ENCODE results near the gene EPB41L1. TPM values are rescaled to one million over a fixed set of nuclear protein-coding genes. Genes with fewer than 3 reads are reported as not detected.

EPB41L1 gene
- polyA plus RNA-seq, 3 donors: 0.05 TPM; not detected in 2

DNA sequence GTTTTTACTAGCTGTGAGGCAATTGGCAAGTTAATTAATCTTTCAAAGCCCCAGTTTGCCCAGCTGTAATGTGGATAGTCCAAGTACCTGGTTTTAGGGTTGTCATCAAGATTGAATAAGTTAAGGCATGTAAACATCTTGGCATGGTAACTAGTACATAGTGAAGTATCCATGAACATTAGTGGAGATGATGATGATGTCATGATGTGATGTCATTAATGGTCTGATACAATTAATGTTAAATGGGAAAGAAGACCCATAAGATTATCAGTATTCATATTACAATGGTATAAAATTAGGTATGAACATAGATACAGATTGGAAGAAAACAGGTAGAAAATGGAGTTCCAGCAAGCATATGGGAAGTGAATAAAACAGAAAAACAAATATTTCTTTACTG lies 5.3 kb downstream of the EPB41L1 start:
- H3K79me2 ChIP-seq (ENCODE audit: insufficient read depth, low read length): no peaks in the 10 kb centered on the region
- H3K27ac ChIP-seq (ENCODE audit: low read depth in 1 of 2, low read length in 2 of 2): no peak overlapping the region
- H3K4me2 ChIP-seq (replicated peaks; ENCODE audit: extremely low read depth, low read length, poor library complexity, severe bottlenecking): no peak overlapping the region
- no peak overlapping the region for H3K9ac ChIP-seq (ENCODE audit: insufficient read depth, low read length, poor library complexity, severe bottlenecking)
- TF ChIP-seq, protein P1, sequence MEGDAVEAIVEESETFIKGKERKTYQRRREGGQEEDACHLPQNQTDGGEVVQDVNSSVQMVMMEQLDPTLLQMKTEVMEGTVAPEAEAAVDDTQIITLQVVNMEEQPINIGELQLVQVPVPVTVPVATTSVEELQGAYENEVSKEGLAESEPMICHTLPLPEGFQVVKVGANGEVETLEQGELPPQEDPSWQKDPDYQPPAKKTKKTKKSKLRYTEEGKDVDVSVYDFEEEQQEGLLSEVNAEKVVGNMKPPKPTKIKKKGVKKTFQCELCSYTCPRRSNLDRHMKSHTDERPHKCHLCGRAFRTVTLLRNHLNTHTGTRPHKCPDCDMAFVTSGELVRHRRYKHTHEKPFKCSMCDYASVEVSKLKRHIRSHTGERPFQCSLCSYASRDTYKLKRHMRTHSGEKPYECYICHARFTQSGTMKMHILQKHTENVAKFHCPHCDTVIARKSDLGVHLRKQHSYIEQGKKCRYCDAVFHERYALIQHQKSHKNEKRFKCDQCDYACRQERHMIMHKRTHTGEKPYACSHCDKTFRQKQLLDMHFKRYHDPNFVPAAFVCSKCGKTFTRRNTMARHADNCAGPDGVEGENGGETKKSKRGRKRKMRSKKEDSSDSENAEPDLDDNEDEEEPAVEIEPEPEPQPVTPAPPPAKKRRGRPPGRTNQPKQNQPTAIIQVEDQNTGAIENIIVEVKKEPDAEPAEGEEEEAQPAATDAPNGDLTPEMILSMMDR (IDR thresholded peaks at IDR 0.05): no peak
- no peaks in the 10 kb centered on the region for H3K4me1 ChIP-seq (ENCODE audit: control insufficient read depth in 1 of 2, insufficient read depth in 2 of 2, low read length in 2 of 2)
- no peak overlapping the region for H2AFZ ChIP-seq (ENCODE audit: insufficient read depth, low read depth, low read length, poor library complexity, severe bottlenecking)
- no peak overlapping the region for H3K4me3 ChIP-seq (replicated peaks in 1 of 3; ENCODE audit: low read depth in 2 of 3, low read length in 3 of 3)
- no peak overlapping the region for H3K4me3 Mint-ChIP-seq
- peaks cover 20 to 21% (median 20%) of the 10 kb centered on the region in 3 donors for H3K27me3 Mint-ChIP-seq (ENCODE audit: low read depth in 3 of 3)
- peaks cover 2 to 17% of the 10 kb centered on the region in 2 donors for H3K27me3 ChIP-seq (ENCODE audit: control insufficient read depth in 2 of 2, insufficient read depth in 2 of 2, low read length in 2 of 2)
- H3K4me1 Mint-ChIP-seq: peaks cover 3% of the 10 kb centered on the region
- no peaks in the 10 kb centered on the region for H3K36me3 ChIP-seq (replicated peaks in 1 of 2; ENCODE audit: control insufficient read depth in 1 of 2, insufficient read depth in 2 of 2, low read length in 2 of 2)
- no peaks in the 10 kb centered on the region for H3K9me3 ChIP-seq (replicated peaks in 1 of 2; ENCODE audit: control insufficient read depth in 1 of 2, insufficient read depth in 1 of 2, low read length in 2 of 2)
- H3K9me3 Mint-ChIP-seq: peaks cover 0 to 3% (median 0%) of the 10 kb centered on the region in 7 donors
- DNase-seq: no peak
- no peaks in the 10 kb centered on the region for H3K36me3 Mint-ChIP-seq
- no peak overlapping the region for H3K27ac Mint-ChIP-seq
- no peaks in the 10 kb centered on the region for H4K20me1 ChIP-seq (ENCODE audit: insufficient read depth, low read length)
- intact Hi-C loops (cut with micrococcal nuclease): loop anchor here in 1 of 2 donors (5.0 kb wide), 1 partner anchor 37 kb away; no protein-coding TSS in a partner anchor

DNA sequence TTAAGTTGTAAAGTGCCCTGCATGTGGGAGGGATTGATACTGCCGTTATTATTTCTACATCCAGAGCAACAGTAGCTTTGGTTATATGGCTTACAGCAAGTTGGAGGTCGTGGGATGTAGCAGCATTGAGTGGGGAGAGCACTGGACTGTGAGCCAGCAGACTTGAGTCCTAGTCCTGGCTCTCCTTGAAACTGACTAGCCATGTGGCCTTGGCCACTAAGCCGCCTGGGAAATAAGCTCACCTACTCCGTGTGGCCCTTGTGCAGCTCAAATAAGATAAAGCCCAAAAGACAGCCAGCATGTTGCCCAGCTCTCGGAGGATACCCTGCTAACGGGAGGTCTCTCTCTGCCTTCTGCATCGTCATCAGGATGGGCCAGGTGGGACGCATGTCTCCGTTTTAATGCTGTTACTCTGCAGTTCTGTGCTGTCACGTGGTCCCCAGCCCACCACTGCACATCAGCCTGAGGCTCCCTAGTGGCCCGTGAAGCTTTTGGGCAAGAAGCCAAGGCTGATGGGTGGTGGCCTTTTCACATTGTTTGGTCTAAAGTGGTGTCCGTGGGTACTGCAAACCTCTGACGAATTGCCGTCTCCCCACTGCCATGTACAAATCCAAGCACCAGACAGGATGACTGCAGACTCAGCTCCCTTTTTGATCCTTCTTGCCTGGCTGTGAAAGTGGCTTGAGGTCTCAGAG lies 7.9 kb downstream of the EPB41L1 start:
- no peaks in the 10 kb centered on the region for H3K4me1 ChIP-seq (ENCODE audit: control insufficient read depth in 1 of 2, insufficient read depth in 2 of 2, low read length in 2 of 2)
- intact Hi-C loops (cut with micrococcal nuclease): no loop called here
- H3K9ac ChIP-seq (ENCODE audit: insufficient read depth, low read length, poor library complexity, severe bottlenecking): no peak overlapping the region
- no peaks in the 10 kb centered on the region for H3K9me3 ChIP-seq (replicated peaks in 1 of 2; ENCODE audit: control insufficient read depth in 1 of 2, insufficient read depth in 1 of 2, low read length in 2 of 2)
- no peaks in the 10 kb centered on the region for H3K36me3 Mint-ChIP-seq
- 87% methylated on average over 12 of the region's 14 CpGs for WGBS (ENCODE audit: insufficient coverage)
- no peak overlapping the region for H3K4me2 ChIP-seq (replicated peaks; ENCODE audit: extremely low read depth, low read length, poor library complexity, severe bottlenecking)
- no peaks in the 10 kb centered on the region for H4K20me1 ChIP-seq (ENCODE audit: insufficient read depth, low read length)
- no peak overlapping the region for H3K4me3 ChIP-seq (replicated peaks in 1 of 3; ENCODE audit: low read depth in 2 of 3, low read length in 3 of 3)
- no peak overlapping the region for H2AFZ ChIP-seq (ENCODE audit: insufficient read depth, low read depth, low read length, poor library complexity, severe bottlenecking)
- peaks cover 2 to 11% (median 9%) of the 10 kb centered on the region in 3 donors for H3K27me3 Mint-ChIP-seq (ENCODE audit: low read depth in 3 of 3)
- no peaks in the 10 kb centered on the region for H3K27me3 ChIP-seq (ENCODE audit: control insufficient read depth in 2 of 2, insufficient read depth in 2 of 2, low read length in 2 of 2)
- H3K36me3 ChIP-seq (replicated peaks in 1 of 2; ENCODE audit: control insufficient read depth in 1 of 2, insufficient read depth in 2 of 2, low read length in 2 of 2): no peaks in the 10 kb centered on the region
- no peak for DNase-seq
- H3K27ac ChIP-seq (ENCODE audit: low read depth in 1 of 2, low read length in 2 of 2): no peak overlapping the region
- no peaks in the 10 kb centered on the region for H3K4me1 Mint-ChIP-seq
- TF ChIP-seq, protein P1 (IDR thresholded peaks at IDR 0.05): no peak
- H3K27ac Mint-ChIP-seq: no peak overlapping the region
- H3K4me3 Mint-ChIP-seq: no peak overlapping the region
- no peaks in the 10 kb centered on the region for H3K9me3 Mint-ChIP-seq
- H3K79me2 ChIP-seq (ENCODE audit: insufficient read depth, low read length): no peaks in the 10 kb centered on the region

All from CD14-positive monocyte (primary cell).